Keratinocyte (primary cell): ENCODE data around the gene DNAI2.

Experiments
- EZH2 ChIP-seq: IDR thresholded peaks from one replicate; pipeline ENCODE4 v1.6.1; 2012; ENCODE audit warnings: inconsistent platforms, mild to moderate bottlenecking, low read length, moderate library complexity
- TF ChIP-seq, protein P1 (sequence below), 3 experiments: IDR thresholded peaks in 1 of 3; conservative IDR thresholded peaks in 1 of 3; optimal IDR thresholded peaks in 1 of 3; 2 replicates in 2 of 3; 3 replicates in 1 of 3; pipeline versions ENCODE3 to v1.5.1; 2011; ENCODE audit warnings: low read length in 3 of 3, mild to moderate bottlenecking in 3 of 3, moderate library complexity in 2 of 3, control low read depth in 1 of 3, inconsistent platforms in 1 of 3; ENCODE audit not compliant: insufficient read depth in 2 of 3; ENCODE audit errors: extremely low read depth in 1 of 3

DNA sequence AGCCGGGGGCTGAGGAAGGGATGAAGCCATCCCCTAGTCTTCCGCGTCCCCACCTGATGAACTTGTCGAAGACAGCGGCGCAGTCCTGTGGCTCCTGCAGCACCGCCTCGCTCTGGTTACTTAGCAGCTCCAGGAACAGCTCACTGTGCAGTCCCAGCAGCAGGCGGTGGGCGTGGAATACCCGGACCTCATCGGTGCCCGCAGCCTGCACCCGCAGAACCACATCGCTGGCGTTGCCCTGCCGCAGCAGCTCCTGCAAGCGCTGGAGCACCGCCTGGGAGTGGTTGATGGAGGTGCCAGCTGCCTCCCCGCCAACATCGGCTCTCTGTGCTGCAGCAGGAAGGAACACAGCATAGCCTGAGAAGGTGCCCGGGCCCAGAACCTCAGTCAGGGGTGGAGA lies 85.9 kb downstream of the DNAI2 start:
- TF ChIP-seq, protein P1, sequence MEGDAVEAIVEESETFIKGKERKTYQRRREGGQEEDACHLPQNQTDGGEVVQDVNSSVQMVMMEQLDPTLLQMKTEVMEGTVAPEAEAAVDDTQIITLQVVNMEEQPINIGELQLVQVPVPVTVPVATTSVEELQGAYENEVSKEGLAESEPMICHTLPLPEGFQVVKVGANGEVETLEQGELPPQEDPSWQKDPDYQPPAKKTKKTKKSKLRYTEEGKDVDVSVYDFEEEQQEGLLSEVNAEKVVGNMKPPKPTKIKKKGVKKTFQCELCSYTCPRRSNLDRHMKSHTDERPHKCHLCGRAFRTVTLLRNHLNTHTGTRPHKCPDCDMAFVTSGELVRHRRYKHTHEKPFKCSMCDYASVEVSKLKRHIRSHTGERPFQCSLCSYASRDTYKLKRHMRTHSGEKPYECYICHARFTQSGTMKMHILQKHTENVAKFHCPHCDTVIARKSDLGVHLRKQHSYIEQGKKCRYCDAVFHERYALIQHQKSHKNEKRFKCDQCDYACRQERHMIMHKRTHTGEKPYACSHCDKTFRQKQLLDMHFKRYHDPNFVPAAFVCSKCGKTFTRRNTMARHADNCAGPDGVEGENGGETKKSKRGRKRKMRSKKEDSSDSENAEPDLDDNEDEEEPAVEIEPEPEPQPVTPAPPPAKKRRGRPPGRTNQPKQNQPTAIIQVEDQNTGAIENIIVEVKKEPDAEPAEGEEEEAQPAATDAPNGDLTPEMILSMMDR (optimal IDR thresholded peaks at IDR 0.05 in 1 of 3, IDR thresholded peaks at IDR 0.05 in 1 of 3, conservative IDR thresholded peaks at IDR 0.05 in 1 of 3; ENCODE audit: extremely low read depth in 1 of 3, insufficient read depth in 2 of 3, low read length in 3 of 3): no peak
- no peak for TF ChIP-seq EZH2
